Stimulated activated naive B cell treated with anti-CD40 and anti-IgM and Interleukin-4, amounts not matched to agents 10 μg/mL and 1 μg/mL and 100 μg/mL, for 72 hours (primary cell): ENCODE results near the gene PITX3.
"Not testable (repeated sequence)": the region's sequence is repeated elsewhere in the genome, so short reads cannot be mapped to it uniquely, and the experiment has no call there.

Experiments used
- ATAC-seq, 2 donors: fragments of 150-1000 bp; cut with Tn5 transposase; replicated peaks; 2 replicates each; pipeline ENCODE4 v1.10.0; 2021; ENCODE audit warnings: moderate library complexity in 1 of 2
- DNase-seq: peaks from one replicate; pipeline ENCODE4 v3.0.0; 2021
- H3K27ac Mint-ChIP-seq: one replicate; pipeline ENCODE4 v1.8.0; 2022; ENCODE audit warnings: mild to moderate bottlenecking, mixed read lengths
- H3K27me3 Mint-ChIP-seq, 2 donors: one replicate each; pipeline ENCODE4 v1.8.0; 2022; ENCODE audit warnings: mixed read lengths in 2 of 2
- H3K36me3 Mint-ChIP-seq, 2 donors: one replicate each; pipeline ENCODE4 v1.8.0; 2022; ENCODE audit warnings: mixed read lengths in 2 of 2, mild to moderate bottlenecking in 1 of 2
- H3K4me1 Mint-ChIP-seq, 2 donors: one replicate each; pipeline ENCODE4 v1.8.0; 2022; ENCODE audit warnings: mixed read lengths in 2 of 2, mild to moderate bottlenecking in 1 of 2
- H3K4me3 Mint-ChIP-seq, 2 donors: one replicate each; pipeline ENCODE4 v1.8.0; 2022; ENCODE audit warnings: mild to moderate bottlenecking in 2 of 2, mixed read lengths in 2 of 2, moderate library complexity in 1 of 2
- H3K9me3 Mint-ChIP-seq, 2 donors: one replicate each; pipeline ENCODE4 v1.8.0; 2022; ENCODE audit warnings: mixed read lengths in 2 of 2, mild to moderate bottlenecking in 1 of 2

The PITX3 gene

GRCh38 chr10:102198027-102198426, 43.3 kb downstream of the PITX3 start:
- Mint-ChIP-seq H3K9me3 (no peaks in the 10 kb centered on the region), H3K36me3 (no peaks in the 10 kb centered on the region)

GRCh38 chr10:102196893-102197292, 44.4 kb downstream of the PITX3 start:
- peaks cover 17 to 31% of the 10 kb centered on the region in 2 donors for H3K27me3 Mint-ChIP-seq
- ATAC-seq = peak in 1 of 2 donors; percentile 77
- peaks cover 0 to 3% of the 10 kb centered on the region in 2 donors for H3K9me3 Mint-ChIP-seq
- DNase-seq = no peak
- H3K27ac Mint-ChIP-seq = peak overlapping the region; percentile 20
- peaks cover 0 to 6% of the 10 kb centered on the region in 2 donors for H3K4me1 Mint-ChIP-seq
- H3K4me3 Mint-ChIP-seq = no peak overlapping the region
- H3K36me3 Mint-ChIP-seq = peaks cover 0 to 2% of the 10 kb centered on the region in 2 donors

More at GRCh38 chr10:102198027-102198426, 43.3 kb downstream of the PITX3 start:
- DNase-seq (no peak), ATAC-seq (no peak)
- peaks cover 23 to 31% of the 10 kb centered on the region in 2 donors for H3K27me3 Mint-ChIP-seq
- peaks cover 7 to 11% of the 10 kb centered on the region in 2 donors for H3K4me1 Mint-ChIP-seq
- no peak overlapping the region for H3K4me3 Mint-ChIP-seq
- H3K27ac Mint-ChIP-seq = no peak overlapping the region

- no peak for ATAC-seq
- H3K27me3 Mint-ChIP-seq = peaks cover 17 to 31% of the 10 kb centered on the region in 2 donors
- H3K27ac Mint-ChIP-seq = no peak overlapping the region
Measured at GRCh38 chr10:102195296-102195870, 45.9 kb downstream of the PITX3 start.

GRCh38 chr10:102191956-102192355, 49.4 kb downstream of the PITX3 start:
- Mint-ChIP-seq H3K9me3 (peaks cover 0 to 5% of the 10 kb centered on the region in 2 donors), H3K27me3 (peaks cover 3 to 15% of the 10 kb centered on the region in 2 donors), H3K27ac (no peak overlapping the region), H3K4me1 (peaks cover 0 to 3% of the 10 kb centered on the region in 2 donors), H3K36me3 (peaks cover 0 to 3% of the 10 kb centered on the region in 2 donors), H3K4me3 (no peak overlapping the region)
- ATAC-seq (no peak), DNase-seq (no peak)

More at GRCh38 chr10:102195296-102195870, 45.9 kb downstream of the PITX3 start:
- Mint-ChIP-seq H3K36me3 (peaks cover 0 to 3% of the 10 kb centered on the region in 2 donors), H3K4me3 (no peak overlapping the region), H3K4me1 (peaks cover 0 to 4% of the 10 kb centered on the region in 2 donors), H3K9me3 (peaks cover 0 to 5% of the 10 kb centered on the region in 2 donors)
- DNase-seq = no peak

GRCh38 chr10:102188941-102189898, 52.1 kb downstream of the PITX3 start:
- H3K4me3 Mint-ChIP-seq, ATAC-seq, H3K36me3 Mint-ChIP-seq, H3K27me3 Mint-ChIP-seq, H3K27ac Mint-ChIP-seq, DNase-seq: not testable (repeated sequence)
- Mint-ChIP-seq H3K4me1 (peaks cover 3 to 15% of the 10 kb centered on the region in 2 donors), H3K9me3 (peaks cover 4 to 12% of the 10 kb centered on the region in 2 donors)

DNA sequence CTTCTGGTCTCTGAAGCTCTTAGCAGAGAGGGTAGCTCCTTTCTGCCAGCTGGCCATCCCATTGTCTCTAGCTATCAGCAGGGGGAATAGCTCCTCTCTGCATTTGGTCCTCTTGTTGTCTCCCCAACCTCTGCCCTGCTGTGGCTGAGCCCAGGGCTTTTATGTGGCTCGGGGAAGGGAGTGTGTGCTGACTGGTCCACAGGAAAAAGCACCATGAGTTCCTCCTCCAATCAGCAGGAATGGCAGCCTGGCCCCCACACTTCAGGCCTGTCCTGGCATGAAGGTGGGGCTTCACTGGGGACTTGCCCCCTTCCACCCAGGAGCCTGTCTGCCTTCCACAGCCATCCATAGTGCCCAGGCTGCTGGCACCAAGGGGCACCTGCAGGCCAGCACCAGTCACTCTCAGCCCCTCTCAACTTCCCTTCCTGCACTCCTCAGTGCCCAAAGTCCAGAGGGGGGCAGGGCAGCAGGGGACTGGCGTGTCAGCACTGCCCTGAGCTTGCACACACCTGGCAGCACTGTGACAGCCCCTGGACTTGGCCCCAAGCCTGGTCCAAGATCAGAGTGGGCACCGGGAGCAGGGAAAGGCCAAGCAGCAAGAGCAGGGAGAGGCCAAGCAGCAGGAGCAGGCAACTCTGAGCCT, 52.9 kb downstream of the PITX3 start:
- Mint-ChIP-seq H3K36me3 (peaks cover 0 to 3% of the 10 kb centered on the region in 2 donors), H3K4me1 (peaks cover 3 to 15% of the 10 kb centered on the region in 2 donors), H3K27ac (no peak overlapping the region), H3K27me3 (peaks cover 0 to 9% of the 10 kb centered on the region in 2 donors), H3K9me3 (peaks cover 4 to 12% of the 10 kb centered on the region in 2 donors), H3K4me3 (no peak overlapping the region)
- ATAC-seq (no peak), DNase-seq (no peak)

GRCh38 chr10:102185811-102186527, 55.3 kb downstream of the PITX3 start:
- peaks cover 4 to 8% of the 10 kb centered on the region in 2 donors for H3K9me3 Mint-ChIP-seq
- H3K4me1 Mint-ChIP-seq = peaks cover 3 to 15% of the 10 kb centered on the region in 2 donors
- peaks cover 2 to 9% of the 10 kb centered on the region in 2 donors for H3K27me3 Mint-ChIP-seq
- ATAC-seq (no peak), DNase-seq (no peak)
- no peaks in the 10 kb centered on the region for H3K36me3 Mint-ChIP-seq
- no peak overlapping the region for H3K4me3 Mint-ChIP-seq
- no peak overlapping the region for H3K27ac Mint-ChIP-seq

DNA sequence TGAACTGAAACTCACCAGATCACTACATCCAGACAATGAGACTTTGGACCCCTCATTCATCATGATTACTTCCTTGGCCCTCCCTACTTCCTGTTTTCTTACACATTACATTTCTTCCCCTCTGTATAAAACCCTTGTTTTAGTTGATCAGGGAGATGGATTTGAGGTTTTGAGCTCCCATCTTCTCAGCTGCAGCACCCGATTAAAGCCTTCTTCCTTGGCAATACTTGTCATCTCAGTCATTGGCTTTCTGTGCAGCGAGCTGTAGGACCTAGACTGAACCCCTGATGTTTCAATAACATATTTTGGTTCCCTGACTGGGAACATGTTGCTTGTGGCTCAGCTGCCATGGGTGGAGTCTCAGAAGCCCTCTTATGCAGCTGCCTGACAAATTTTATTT, 56.0 kb downstream of the PITX3 start:
- H3K4me3 Mint-ChIP-seq = no peak overlapping the region
- H3K27ac Mint-ChIP-seq = no peak overlapping the region
- H3K4me1 Mint-ChIP-seq = peaks cover 3 to 15% of the 10 kb centered on the region in 2 donors
- H3K27me3 Mint-ChIP-seq = peaks cover 6 to 9% of the 10 kb centered on the region in 2 donors
- no peaks in the 10 kb centered on the region for H3K36me3 Mint-ChIP-seq
- peaks cover 4 to 8% of the 10 kb centered on the region in 2 donors for H3K9me3 Mint-ChIP-seq
- ATAC-seq (no peak), DNase-seq (no peak)

DNA sequence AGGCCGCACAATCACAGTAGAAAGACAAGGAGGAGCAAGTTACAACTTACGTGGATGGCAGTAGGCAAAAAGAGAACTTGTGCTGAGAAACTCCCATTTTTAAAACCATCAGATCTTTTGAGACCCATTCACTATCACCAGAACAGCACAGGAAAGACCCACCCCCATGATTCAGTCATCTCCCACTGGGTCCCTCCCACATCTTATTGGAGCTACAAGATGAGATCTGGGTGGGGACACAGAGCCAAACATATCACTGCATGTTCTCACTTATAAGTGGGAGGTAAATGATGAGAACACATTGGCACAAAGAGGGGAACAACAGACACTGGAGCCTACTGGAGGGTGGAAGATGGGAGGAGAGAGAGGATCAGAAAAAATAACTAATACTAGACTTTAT, 56.7 kb downstream of the PITX3 start:
- no peak overlapping the region for H3K27ac Mint-ChIP-seq
- H3K27me3 Mint-ChIP-seq = peaks cover 6 to 9% of the 10 kb centered on the region in 2 donors
- no peaks in the 10 kb centered on the region for H3K36me3 Mint-ChIP-seq
- no peak for ATAC-seq
- H3K4me3 Mint-ChIP-seq = no peak overlapping the region
- H3K4me1 Mint-ChIP-seq = peaks cover 3 to 15% of the 10 kb centered on the region in 2 donors
- DNase-seq = no peak
- H3K9me3 Mint-ChIP-seq = peaks cover 4 to 8% of the 10 kb centered on the region in 2 donors
